Cardiac septum (tissue), 1 donor: Measurements from ENCODE around the gene CFAP69. TPM values are rescaled to one million over a fixed set of nuclear protein-coding genes. Genes with fewer than 3 reads are reported as not detected.

Experiments
- DNase-seq: peaks from one replicate; pipeline ENCODE4 v3.0.0-alpha.2; 2020; ENCODE audit warnings: low spot score
- intact Hi-C: fragments of 100-400 bp; cut with DNase I; formaldehyde crosslinking; loops from one replicate; pipeline ENCODE4 v1.14.0; 2022
- total RNA-seq: library from RNA; stranded (reverse); fragmentation: NEBNext Ultra II Directional; extraction: Animal tissue kit (Norgen Biotek cat#: 25700); gene quantifications from one replicate; pipeline ENCODE4 v1.2.1, GENCODE V29; 2021
- donor health status: DM: no; HTN: no; CAD: no.

CFAP69 gene
- total RNA-seq, 1 donor from 2014 or later = 3.6 TPM

DNA sequence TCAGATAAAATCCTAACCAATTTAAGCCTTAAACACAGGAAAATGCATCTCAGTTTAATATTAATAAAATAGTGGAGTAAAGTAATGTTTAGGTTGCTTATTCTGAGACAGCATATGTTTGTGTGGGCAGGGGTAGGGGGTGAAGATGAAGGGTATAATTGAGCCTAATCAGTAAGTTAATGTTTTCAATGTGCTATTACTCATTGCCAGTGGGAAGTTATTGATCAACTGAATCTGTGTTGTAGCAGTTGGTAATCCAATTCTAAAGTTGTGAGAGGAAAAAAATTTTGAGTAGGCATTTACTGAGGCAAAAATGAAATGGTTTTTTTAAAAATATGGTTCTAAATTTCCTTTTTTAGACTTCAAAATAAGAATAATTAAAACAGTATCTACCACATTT, 16.5 kb downstream of the CFAP69 start:
- intact Hi-C loops = no loop called here
- no peak for DNase-seq

DNA sequence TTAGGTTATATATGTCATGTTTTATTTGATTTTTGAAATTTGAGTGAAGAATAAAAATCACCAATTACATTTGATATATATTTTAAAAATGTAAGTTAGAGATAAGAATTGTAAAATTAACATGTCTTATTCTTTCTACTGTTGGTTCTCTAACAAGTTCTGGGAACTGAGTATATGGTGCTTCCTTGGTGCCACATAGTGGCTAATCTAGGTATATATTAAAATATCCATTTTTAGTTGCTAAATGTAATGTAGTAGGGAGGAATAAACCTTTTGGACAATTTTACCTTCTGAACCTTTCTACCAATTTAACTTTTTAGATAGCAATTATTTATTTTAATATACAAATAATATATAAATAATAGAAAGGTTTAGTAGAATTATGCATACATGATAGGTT, 17.5 kb downstream of the CFAP69 start:
- no peak for DNase-seq
- intact Hi-C loops = loop anchor here (2.0 kb wide), 1 partner anchor 108 kb away; the partner anchor contains the start of gene STEAP1

DNA sequence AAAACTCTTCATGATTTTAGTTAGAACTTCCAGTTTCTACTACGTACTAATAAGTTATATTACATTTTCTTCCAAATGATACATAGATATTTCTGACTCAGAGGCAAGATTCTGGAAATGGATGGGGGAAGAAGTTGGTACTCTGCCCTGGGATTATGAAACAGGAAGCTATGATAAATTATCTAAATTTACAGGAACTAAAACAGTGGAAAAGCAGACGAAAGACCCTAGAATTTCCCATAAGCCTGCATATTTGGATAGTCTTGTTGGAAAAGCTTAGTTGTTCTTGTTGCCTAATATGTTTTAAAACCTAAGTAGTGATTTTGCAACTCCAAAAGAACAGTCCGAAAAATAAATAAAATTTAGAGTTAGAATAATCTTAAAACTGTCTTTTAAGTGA, 21.8 kb downstream of the CFAP69 start:
- no peak for DNase-seq
- intact Hi-C loops = no loop called here

DNA sequence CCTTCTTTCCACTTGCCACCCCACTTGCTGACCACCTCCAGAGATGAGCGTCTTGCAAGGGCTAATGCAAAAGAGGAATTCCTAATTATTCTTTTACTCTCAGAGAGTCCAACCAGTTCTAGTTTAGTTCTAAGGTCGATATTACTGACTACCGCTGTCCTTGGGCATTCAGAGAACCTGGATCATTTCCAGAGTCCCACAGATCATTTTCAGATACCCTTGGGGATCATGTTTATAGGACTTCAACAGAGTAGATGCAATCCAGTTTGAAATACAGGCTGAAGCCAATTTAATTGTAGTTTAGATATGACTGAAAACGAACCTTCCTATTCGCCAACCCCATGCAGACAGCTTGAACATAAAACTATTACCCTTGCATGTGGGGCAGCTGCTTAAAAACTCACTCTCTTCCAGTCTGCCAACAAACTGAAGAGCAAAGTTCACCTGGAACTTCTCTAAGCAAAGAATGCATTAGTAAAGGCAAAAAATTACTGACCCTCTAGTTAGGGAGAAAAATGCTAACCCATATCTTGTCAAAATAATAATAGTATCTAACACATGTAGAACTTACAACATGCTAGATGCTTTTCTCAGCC, 22.4 kb downstream of the CFAP69 start:
- DNase-seq = no peak
- intact Hi-C loops = no loop called here

DNA sequence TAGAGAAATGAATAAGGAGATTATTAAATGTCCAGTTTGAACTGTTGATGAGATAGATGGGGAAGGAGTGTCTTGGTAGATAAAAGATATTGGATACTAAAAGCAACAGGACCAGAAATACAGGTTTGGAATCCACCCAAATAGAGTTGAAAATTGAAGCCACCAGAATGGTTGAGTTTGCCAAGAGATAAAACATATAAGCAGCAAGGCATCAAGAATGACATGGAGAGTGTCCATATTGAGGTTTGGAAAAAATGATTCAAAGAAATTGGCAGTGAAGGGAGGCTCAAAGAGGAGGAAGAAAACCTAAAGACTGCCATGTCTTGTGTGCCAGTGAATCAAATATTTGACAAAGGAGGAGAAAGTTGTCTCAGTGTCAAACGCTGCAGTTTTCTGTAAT, 24.2 kb downstream of the CFAP69 start:
- intact Hi-C loops = no loop called here
- DNase-seq = no peak

DNA sequence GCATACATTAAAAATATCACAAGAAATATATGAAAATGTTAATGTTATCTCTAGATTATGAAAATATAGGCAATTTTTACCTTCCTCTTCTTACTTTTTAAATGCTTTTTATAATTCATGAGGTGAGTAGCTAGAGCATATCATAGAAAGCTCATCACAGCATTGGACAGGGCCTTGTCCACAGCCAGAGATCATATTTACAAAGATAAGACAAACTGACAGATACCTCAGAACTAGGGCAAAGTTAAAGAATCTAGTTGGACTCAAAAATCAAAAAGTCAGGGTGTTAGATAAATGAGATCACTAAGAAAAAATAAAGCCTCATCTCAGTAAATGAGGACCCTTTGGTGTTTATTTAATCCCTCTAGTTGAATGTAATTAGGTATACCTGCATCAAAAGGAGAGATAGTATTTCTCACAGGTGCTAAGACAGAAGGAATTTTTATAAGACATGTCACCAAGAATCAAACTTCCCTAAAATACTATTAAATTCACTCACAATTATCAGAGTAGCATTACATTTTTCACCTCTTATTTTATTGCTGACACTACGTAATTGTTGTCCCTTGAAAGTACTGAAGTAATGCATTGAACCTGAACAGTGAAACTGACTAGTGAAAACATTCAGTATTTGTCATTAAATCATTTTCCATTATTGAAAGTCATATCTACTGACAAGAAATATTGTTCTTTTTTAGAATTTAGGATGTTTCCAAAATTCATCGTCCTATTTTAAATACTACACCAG, 25.6 kb downstream of the CFAP69 start:
- no peak for DNase-seq
- intact Hi-C loops = no loop called here

DNA sequence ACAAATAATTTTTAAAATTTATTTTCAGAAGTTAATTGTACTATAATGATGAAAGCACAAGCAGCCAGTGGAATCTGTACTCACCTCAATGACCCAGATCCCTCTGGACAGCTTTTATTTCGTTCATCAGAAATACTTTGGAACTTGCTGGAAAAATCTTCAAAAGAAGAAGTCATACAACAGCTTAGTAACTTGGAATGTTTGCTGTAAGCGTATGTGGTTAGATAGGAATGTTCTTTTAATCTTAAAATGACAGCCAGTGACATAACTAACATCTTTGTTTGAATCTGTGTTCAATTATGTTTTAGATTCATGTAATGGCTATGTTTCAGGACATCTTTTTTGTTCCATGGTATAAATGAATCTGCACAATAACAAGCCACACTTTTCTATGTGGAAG, 26.8 kb downstream of the CFAP69 start:
- intact Hi-C loops = no loop called here

DNA sequence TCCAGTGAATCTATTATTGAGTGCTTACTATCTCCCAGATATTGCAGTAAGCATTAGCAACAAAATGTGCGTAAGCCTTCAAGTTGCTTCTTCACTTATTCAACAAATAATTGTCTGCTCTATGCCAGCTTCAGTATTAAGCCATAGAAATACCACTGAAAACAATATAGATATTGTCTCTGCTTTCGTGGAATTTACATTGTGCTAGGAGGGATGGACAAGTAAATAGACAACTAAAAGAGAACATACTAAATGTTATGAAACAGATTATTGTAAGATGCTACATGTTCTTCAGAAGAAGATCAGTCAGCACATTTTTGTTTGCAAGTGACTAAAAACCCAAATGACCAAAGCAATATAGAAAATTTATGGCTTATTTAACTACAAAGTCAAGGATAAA, 27.3 kb downstream of the CFAP69 start:
- DNase-seq = no peak
- intact Hi-C loops = no loop called here

More for the DNA sequence above, 26.8 kb downstream of the CFAP69 start:
- no peak for DNase-seq

DNA sequence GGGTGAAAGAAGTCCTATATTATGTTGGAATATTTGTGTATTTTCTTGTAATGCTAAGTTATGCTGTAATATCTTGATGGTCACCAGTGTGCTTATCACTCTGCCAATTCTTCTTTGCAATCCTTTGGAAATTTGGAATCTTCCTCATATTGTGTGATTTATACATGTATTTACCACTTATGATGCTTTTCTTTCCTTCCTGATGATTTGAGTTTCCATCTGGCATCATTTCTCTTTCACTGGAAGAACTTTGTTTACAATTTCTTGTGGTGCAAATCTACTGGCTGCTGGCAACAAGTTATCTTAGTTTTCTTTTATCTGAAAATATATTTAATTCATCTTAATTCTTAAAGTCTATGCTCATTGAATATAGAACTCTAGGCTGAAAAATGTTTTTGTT, 29.2 kb downstream of the CFAP69 start:
- intact Hi-C loops = no loop called here
- no peak for DNase-seq

DNA sequence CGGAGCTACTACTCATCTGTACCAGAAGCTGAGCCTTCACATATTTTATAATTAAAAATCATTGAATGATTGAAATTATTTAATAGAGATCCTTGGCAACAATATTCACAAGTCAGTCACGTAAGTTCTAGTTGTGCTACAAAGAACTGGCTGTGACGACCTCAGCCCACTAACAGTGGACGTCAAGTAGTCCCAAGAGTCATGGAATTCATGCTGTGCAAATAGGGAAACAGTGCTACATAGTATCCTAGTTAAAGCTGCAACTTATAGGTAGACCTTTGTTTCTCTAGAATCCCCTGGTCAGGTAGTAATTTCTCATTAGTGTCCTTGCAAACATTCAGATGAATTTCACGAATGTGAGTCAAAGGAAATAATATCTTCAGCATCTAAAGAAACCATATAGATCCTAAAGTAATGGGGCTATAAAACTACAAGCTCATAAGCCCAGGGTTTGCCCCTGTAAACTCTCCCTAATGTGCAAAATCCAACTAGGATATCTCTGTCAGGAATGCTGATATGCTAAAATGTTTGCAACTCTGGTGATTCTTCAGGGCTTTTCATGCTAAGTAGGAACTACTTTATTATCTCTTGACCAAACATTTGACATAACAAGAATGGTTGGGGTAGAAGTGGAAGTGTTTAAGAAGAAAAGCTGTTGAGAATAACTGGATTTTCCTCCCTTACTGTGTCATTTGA, 31.2 kb downstream of the CFAP69 start:
- no peak for DNase-seq
- intact Hi-C loops = no loop called here

DNA sequence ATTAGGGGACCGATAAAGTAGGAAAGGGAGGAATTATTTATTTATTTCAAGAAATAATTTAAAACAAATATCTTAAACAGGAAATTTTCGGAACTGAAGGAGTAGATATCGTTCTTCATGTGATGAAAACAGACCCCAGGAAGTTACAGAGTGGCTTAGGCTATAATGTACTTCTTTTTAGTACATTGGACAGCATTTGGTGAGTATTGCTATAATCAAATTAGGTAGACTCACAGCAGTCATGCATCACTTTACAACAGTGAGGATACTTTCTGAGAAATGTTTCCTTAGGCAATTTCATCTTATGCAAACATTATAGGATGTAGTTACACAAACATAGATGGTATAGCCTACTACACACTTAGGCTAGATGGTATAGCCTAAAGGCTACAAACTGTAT, 43.2 kb downstream of the CFAP69 start:
- intact Hi-C loops = no loop called here
- no peak for DNase-seq

DNA sequence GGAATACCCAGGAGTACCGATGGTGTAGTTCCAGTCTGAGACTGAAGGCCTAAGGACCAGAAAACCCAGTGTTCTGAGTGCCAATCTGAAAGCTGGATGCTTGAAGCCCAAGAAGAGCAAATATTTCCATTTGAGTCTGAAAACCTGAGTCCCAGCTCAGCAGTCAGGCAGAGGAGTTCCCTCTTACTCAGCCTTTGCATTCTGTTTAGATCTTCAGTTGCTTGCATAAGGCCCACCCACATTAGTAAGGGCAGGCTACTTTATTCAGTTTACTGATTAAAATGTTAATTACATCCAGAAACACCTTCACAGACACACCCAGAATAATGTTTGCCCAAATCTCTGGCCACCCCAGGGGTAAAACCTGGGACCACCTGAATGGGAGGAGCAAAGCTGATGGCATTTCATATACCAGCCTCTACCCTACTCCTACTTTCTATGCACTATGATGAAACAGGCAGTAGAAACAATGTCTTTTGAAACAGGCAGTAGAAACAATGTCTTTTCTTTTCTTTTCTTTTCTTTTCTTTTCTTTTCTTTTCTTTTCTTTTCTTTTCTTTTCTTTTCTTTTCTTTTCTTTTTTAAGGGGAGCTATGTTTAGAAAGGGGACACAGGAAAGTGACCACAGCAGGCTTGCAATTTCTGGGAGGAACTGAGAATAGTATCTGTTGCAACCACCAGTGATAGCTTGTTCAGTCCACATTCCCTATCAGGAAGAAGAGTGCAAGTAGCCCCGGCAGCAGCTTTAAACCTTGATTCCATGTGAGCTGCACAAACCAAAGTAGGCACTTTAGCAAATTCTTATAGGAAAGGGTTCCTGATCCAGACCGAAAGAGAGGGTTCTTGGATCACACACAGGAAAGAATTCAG, 45.5 kb downstream of the CFAP69 start:
- no peak for DNase-seq
- intact Hi-C loops = loop anchor here (10.0 kb wide), 1 partner anchor 136 kb away; the partner anchor contains the start of gene STEAP1

DNA sequence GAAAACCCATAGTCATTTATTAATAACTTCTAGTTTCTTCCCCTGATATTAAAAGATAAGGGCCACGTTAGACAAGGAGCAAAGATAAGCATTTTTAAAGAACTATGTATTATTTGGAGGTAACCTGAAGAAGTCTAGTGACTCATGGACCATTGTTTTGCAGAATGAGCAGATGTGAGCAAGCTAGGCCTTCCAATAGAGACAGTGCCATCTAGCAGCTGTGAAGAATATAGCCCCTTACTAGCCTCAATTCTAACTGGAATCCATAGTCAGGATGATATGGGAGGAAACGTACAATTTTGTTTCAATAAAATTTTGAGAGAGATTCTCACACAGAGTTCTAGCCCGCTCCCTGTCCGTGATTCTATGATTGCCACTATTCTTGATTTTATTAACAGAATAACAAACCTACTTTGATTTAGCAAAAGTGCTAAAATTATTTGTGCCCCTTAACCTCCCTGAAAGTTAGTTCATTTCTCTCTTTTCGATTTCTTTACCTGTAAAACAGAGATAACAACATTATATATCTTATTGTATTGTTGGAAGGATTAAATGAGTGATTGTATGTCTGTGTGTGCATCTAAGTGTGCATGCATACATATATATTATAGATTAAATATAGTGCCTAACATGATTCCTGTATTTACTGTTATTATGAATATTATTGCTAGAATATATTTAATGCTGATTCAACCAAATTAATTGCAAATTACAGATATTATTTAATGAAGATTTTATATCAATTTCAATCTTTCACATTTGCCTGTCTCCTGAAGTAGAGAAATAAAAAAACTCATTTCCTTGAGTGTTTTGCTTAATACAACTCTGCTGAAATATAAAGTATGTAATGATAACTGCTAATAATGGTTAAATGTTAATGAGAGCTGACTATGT, 53.4 kb downstream of the CFAP69 start:
- DNase-seq = no peak
- intact Hi-C loops = loop anchor here (10.0 kb wide), 1 partner anchor 144 kb away; the partner anchor contains the start of gene STEAP1

DNA sequence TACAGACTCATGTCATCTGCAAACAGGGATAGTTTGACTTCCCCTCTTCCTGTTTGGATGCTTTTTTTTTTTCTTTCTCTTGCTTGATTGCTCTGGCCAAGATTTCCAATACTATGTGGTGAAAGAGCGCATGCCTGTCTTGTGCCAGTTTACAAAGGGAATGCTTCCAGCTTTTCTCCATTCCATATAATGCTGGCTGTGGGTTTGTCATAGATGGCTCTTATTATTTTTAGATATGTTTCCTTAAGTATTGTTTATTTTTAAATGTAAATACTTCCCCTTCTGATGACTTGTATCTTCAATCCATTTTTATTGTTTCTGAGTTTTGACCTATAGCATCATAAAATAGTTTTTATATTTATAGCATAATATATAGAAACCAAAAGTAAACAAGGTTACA, 58.3 kb downstream of the CFAP69 start:
- DNase-seq = no peak
- intact Hi-C loops = no loop called here

DNA sequence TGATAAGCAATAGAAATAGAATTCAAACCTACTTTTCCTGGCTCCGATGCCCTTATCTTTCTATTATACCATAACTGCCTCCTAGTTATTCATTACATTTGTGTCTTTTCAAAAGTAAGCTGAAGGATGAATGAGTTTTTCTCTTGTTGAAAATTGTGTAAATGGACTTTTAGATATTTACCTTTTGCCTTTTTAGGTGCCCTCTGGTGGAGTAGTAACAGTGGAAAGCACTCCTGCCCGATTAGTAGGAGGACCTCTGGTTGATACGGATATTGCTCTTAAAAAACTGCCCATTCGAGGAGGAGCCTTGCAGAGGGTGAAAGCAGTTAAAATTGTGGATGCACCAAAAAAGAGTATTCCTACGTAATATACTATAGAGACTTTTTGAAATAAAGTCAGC, 64.9 kb downstream of the CFAP69 start:
- DNase-seq = no peak
- intact Hi-C loops = loop anchor here (10.0 kb wide), 1 partner anchor 115 kb away; no protein-coding TSS in a partner anchor

DNA sequence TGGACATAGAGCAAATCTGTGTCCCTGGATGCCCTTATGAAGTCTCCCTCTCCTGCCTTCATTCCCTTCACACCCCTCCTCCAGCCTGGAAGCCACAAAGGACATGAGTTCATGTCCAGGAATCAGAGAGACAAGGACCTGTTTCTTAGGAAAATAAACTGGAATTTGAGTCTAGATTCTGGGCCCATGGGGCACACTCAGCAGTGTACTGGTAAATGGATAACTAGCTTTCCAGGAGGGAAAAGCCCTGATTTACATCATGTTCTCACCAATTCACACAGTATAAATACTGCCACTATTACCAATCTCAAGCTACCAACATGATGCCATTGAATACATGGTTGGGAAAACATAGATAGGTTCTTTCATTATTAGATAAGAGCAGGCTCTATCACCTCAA, 66.2 kb downstream of the CFAP69 start:
- no peak for DNase-seq
- intact Hi-C loops = loop anchor here (10.0 kb wide), 1 partner anchor 114 kb away; no protein-coding TSS in a partner anchor

DNA sequence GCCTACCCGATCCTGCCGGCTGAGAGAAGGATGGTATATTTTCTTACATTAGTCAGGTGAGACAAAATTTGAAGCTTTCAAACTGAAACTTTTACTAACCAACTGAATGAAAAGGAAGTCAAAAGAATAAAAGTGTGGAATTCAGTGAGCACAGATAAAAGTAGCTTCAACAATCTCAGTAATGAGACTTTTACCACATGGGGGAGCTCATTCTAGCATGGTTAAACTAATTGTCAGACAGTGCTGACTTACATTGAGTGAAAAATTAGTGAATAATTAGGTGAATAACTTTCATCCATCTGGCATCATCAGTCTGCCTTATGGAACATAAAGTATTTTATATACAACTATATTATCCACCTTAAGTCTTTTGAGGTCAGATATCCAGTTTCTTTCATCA, 67.8 kb downstream of the CFAP69 start:
- no peak for DNase-seq
- intact Hi-C loops = loop anchor here (10.0 kb wide), 1 partner anchor 112 kb away; no protein-coding TSS in a partner anchor

DNA sequence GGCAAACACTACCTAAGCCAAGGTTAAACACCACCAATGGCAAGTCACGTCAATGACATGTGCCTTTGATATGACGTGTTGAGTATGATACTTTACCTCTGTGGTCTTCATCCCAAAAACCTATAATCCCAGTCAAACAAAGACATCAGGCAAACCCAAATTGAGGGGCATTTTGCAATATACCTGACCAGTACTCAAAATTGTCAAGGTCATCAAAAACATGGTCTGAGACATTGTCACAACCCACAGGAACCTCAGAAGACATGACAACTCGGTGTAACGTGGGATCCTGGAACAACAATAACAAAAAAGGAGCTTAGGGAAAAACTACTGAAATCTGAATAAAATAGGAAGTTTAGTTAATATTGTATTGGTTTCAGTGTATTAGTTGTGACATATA, 68.9 kb downstream of the CFAP69 start:
- DNase-seq = no peak
- intact Hi-C loops = loop anchor here (10.0 kb wide), 1 partner anchor 111 kb away; no protein-coding TSS in a partner anchor

DNA sequence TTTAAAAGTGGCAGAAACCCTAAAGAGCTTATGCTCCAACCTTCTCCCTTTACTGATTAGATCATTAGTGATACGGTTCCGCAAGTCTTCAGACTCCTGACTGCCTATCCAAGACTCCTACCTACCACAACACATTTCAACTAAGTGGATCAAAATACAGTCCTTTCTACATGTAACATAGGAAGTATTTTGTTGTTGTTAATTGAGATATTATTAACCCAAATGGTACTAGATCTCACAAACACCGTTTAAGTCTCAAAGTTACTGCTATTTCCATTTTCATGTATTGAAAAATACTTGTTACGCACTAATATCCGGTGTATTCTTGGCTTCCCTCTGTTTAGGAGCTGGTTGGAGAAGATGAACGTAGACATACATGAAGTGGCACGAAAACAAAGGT, 75.0 kb downstream of the CFAP69 start:
- no peak for DNase-seq
- intact Hi-C loops = no loop called here
